GM23248 (cell line): ENCODE data around the gene MINDY2.

Source experiments
- EZH2 ChIP-seq: fragments of 200-600 bp; sonication (generic); IDR thresholded peaks from 2 replicates; pipeline ENCODE4 v1.6.1; 2018; ENCODE audit warnings: antibody characterized with exemption, mild to moderate bottlenecking; ENCODE audit not compliant: insufficient read depth, poor library complexity, severe bottlenecking
- EZH2phosphoT487 ChIP-seq: fragments of 200-600 bp; sonication (generic); IDR thresholded peaks from 2 replicates; pipeline ENCODE4 v1.6.1; 2018; ENCODE audit warnings: antibody characterized with exemption, moderate library complexity, mild to moderate bottlenecking, low read depth; ENCODE audit not compliant: insufficient read depth

GRCh38 chr15:58842713-58843396 is 71.8 kb downstream of the MINDY2 start:
- no peak for TF ChIP-seq EZH2
- no peak for TF ChIP-seq EZH2phosphoT487
